Kidney epithelial cell (primary cell): Measurements from ENCODE around the gene CHST11. TPM values are rescaled to one million over a fixed set of nuclear protein-coding genes. Genes with fewer than 3 reads are reported as not detected.

Experiments
- DNase-seq: peaks from one replicate; pipeline ENCODE4 v3.0.0-alpha.2; 2010; ENCODE audit warnings: low read depth
- H3K27me3 ChIP-seq: 2 replicates; pipeline ENCODE4 v1.6.0; 2011; ENCODE audit warnings: low read length; ENCODE audit not compliant: control insufficient read depth, insufficient read depth
- H3K36me3 ChIP-seq: 2 replicates; pipeline ENCODE4 v1.5.1; 2011; ENCODE audit warnings: low read length; ENCODE audit not compliant: control insufficient read depth, insufficient read depth
- H3K4me3 ChIP-seq: 2 replicates; pipeline ENCODE4 v1.5.1; 2011; ENCODE audit warnings: low read depth, mild to moderate bottlenecking, control low read depth, low read length
- CTCF ChIP-seq: IDR thresholded peaks from 2 replicates; pipeline ENCODE4 v1.5.1; 2011; ENCODE audit warnings: mild to moderate bottlenecking, moderate library complexity, low read length, control low read depth, inconsistent platforms; ENCODE audit not compliant: insufficient read depth, poor library complexity, severe bottlenecking
- total RNA-seq: library from RNA; depleted of rRNA; stranded (reverse); fragments of >200 nt; gene quantifications from 2 replicates; pipeline ENCODE4 v1.2.3, GENCODE V29; 2015

Gene CHST11
- total RNA-seq, 1 donor from 2014 or later = 32.6 TPM

GRCh38 chr12:104738776-104739642, 282.3 kb downstream of the CHST11 start:
- TF ChIP-seq CTCF = no peak
- H3K27me3 ChIP-seq = no peaks in the 10 kb centered on the region
- no peak for DNase-seq
- H3K4me3 ChIP-seq = no peak overlapping the region
- no peaks in the 10 kb centered on the region for H3K36me3 ChIP-seq

GRCh38 chr12:104740668-104741067, 283.9 kb downstream of the CHST11 start:
- Histone ChIP-seq H3K36me3 (no peaks in the 10 kb centered on the region), H3K4me3 (no peak overlapping the region), H3K27me3 (no peaks in the 10 kb centered on the region)
- TF ChIP-seq CTCF = no peak
- DNase-seq = no peak

GRCh38 chr12:104741077-104741476, 284.3 kb downstream of the CHST11 start:
- no peak for DNase-seq
- Histone ChIP-seq H3K4me3 (no peak overlapping the region), H3K36me3 (no peaks in the 10 kb centered on the region), H3K27me3 (no peaks in the 10 kb centered on the region)
- TF ChIP-seq CTCF = no peak

- Histone ChIP-seq H3K36me3 (no peaks in the 10 kb centered on the region), H3K4me3 (no peak overlapping the region), H3K27me3 (no peaks in the 10 kb centered on the region)
- DNase-seq = peak; percentile 32
- TF ChIP-seq CTCF = no peak
Observed at GRCh38 chr12:104741497-104742367, 285.0 kb downstream of the CHST11 start.

- DNase-seq = no peak
- Histone ChIP-seq H3K4me3 (no peak overlapping the region), H3K36me3 (no peaks in the 10 kb centered on the region), H3K27me3 (no peaks in the 10 kb centered on the region)
- TF ChIP-seq CTCF = no peak
Observed at GRCh38 chr12:104742551-104743201, 285.9 kb downstream of the CHST11 start.
